ENCODE measurements around the gene RAVER2.
"Not testable (repeated sequence)": the region's sequence is repeated elsewhere in the genome, so short reads cannot be mapped to it uniquely, and the experiment has no call there.

The RAVER2 gene

GRCh38 chr1:64814427-64814826 is 69.6 kb downstream of the RAVER2 start:
- no peak for DNase-seq

DNA sequence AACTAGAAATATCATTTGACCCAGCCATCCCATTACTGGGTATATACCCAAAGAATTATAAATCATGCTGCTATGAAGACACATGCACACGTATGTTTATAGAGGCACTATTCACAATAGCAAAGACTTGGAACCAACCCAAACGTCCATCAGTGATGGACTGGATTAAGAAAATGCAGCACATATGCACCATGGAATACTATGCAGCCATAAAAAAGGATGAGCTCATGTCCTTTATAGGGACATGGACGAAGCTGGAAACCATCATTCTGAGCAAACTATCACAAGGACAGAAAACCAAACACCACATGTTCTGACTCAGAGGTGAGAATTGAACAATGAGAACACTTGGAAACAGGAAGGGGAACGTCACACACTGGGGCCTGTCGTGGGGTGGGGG is 72.5 kb downstream of the RAVER2 start:
- DNase-seq: not testable (repeated sequence)

GRCh38 chr1:64820572-64820971 is 75.7 kb downstream of the RAVER2 start:
- DNase-seq: not testable (repeated sequence)

- no peak for DNase-seq
Measured at GRCh38 chr1:64822621-64823020, 77.7 kb downstream of the RAVER2 start.

DNA sequence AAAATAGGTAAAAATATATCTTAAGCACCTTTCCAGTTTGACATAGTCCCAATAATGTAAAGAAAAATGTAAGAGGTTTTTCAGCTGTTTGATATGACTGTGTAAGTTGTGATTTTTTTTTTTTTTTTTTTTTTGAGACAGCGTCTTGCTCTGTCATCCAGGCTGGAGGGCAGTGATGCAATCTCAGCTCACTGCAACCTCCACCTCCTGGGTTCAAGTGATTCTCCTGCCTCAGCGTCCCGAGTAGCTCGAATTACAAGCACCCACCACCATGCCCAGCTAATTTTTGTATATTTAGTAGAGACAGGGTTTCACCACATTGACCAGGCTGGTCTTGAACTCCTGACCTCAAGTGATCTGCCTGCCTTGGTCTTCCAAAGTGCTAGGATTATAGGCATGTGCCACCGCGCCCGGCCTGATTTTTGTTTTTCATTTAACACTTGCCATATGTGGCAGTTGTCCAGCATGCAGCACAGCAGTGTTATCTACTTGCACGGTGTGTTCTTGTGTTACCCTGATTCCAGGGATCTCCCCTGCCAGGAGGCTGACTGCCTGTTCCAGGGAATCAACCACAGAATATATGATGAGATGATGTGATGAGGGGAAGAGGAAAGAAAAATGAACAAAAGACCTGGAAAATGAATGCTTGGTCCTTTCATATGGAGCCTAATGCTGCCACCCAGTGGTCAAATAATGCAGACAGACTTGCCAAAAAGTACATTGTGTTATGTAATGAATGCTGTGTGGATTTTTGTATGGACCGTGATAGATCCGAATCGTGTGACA is 79.0 kb downstream of the RAVER2 start:
- peak; percentile 6 to 39 (median 18) for DNase-seq

DNA sequence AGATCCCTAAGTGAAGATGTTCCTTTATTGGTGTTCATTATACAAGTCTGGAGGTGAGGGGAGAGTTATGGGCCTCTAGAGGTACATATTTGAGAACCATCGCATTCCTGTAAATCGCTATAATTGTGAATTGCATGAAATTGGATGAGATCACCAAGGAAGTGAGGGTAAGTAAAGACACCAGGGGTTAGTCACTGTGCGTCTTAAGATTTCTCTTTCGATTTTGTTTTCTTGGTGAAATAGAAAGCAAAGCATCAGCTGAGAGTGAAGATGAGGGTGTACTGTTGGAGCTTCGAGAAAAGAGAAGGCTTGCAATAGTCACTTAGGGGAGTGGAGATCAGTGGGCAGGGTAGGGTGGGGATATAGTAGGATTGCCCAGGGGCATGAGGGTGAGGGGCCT is 82.1 kb downstream of the RAVER2 start:
- no peak for DNase-seq

DNA sequence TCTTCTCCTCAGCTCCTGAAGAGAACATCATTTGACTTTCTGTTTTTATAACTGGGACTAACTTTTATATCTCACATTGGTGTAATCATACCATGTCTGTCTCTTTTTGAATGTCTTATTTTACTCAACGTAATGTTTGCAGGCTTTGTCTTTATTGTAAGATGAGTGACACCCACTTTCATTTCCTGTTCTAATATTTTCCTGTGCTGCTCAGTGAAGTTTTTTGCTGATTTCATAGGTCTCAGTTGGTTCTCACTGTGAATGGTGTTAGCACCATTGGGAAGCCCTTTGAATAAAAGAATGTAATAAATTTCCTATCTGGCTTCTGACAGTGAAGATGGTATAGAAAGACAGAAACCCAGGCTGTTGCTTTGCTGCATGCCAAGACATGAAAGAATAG is 84.0 kb downstream of the RAVER2 start:
- no peak for DNase-seq

- no peak for DNase-seq
Measured at GRCh38 chr1:64829411-64830029, 84.6 kb downstream of the RAVER2 start.

GRCh38 chr1:64830030-64830651 is 85.3 kb downstream of the RAVER2 start:
- no peak for DNase-seq

DNA sequence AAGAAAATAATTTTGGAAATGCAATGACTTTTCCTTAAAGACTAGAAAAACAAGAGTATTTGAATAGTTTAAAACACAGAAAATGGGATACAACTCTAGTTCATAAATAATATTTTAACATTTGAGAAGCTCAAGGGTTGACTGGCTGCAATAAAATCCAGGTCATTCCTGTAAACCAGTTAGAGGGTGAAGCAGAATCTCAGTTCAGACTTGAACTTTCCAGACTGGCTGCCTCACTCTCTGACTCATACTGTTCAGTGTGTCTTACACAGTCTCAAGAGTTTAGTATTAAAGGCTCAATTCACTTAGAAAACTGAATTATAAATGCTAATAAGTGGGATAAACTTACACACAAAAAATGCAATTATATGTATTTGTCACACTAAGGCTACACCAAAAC is 89.9 kb downstream of the RAVER2 start:
- DNase-seq: no peak

GRCh38 chr1:64836802-64837201 is 91.9 kb downstream of the RAVER2 start:
- no peak for DNase-seq

DNA sequence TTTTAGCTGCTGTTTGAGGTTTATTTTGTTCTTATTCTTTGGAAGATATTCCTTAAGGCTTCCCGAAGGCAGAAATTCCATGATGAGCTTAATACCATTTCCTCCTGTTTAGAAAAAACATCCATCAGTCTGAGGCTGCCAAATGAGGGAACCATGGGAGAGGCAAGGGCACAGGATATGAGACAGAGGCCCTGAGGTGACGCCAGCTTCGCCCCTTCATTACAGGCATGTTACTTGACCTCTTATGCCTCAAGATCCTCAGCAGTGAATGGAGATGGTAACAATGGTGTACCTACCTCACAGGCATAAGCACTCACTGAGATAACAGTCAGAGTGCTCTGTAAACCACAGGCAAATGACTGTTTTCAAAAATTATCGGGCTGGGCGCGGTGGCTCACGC is 93.6 kb downstream of the RAVER2 start:
- DNase-seq: no peak

DNA sequence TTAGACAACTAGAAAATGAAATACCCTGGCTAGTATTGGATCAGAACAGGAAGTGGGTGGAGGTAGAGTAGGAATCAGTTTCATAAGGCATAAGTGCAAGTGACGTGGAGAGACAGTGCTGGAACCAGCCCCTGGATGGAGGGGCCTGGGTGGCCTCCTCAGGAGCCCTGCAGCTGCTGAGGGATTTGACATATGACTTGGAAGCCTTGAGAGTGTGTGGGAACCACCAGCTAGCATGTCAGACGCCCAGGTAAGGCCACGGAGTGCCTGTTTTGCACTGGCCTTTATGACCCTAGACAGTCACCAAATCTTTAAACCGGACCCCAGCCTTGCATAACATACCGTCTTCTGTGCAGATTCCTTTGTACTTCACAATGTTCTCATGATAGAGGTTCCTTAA is 94.4 kb downstream of the RAVER2 start:
- no peak for DNase-seq

DNA sequence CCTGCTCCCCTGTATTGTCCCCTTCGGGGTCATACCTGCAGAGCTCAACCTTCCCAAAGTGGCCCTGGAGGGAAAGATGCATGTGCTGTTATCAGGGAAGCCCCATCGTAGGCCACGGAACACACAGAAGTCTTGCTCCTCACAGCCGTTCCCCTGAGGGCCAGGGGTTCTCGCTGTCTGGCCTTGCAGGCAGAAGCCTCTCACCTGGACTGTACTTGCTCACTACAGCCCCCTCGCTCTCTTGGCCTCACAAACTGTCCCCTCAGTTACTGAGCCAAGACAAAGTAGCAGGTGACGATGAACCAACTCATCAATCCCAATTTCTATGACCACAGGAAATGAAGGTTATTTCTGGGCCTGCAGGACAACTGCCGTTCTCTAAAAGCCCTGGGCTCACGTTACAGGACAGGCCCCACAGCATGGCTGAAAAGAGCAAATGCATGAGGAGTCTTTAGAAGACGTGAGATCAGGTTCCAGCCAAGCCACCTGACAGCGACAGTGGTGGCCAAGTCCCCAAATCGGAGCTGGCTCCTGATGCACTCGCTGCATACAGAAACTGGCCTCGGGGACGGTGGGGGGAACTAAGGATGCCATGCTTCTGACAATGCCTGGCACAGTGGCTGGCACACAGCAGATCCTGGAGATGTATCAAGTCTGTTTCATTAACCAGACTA is 95.0 kb downstream of the RAVER2 start:
- DNase-seq: no peak

DNA sequence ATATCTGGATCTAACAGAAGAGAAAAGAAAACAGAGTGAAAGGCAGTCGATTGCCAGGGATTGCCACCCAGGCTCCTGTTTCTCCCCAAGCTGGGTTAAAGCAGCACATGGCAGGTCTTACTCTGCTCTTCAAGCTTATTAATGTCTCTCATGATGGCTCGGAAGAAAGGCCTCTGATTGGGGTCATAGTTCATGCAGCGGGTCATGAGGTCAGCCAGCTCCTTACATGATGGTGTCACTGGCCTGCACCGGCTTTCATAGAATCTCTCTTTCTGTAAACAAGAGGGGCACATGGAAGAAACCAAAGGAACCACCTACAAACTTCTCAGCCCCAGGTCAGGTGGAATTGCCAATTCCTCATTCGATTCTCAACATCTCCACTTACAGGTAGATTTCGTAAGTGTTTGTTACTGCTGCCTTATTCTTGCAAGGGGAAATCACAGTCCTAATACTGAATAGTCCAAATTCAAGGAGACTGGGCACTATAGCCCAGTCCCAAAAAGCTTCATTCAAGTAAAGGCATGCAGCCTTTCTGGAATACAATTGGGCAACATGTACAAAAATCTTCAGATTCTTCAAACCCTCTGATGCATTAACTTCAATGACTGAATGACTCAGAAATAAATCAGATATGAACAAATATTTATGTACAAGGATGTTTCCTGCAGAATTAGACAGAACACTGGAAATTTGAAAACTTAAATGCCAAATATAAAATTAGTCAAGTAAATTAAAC is 96.6 kb downstream of the RAVER2 start:
- DNase-seq: no peak

DNA sequence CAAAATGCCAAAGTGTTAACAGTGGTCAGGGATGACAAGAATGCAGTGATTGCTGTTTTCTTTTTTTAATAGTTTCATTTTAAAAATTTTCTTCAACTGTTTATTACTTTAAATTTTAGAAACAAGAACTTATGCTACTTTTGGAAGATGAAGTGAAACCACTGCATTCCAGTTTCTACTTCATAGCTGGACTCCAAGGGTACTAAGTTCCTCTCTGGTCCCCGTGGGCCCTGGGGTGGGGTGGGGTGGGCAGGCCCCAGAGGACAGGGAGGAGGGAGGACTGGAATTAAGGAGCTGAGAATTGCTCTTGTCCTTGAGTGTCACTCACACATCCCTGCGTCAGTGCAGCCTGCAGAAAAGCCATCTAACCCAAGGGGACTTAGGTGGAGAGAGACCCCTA is 97.3 kb downstream of the RAVER2 start:
- DNase-seq: no peak

DNA sequence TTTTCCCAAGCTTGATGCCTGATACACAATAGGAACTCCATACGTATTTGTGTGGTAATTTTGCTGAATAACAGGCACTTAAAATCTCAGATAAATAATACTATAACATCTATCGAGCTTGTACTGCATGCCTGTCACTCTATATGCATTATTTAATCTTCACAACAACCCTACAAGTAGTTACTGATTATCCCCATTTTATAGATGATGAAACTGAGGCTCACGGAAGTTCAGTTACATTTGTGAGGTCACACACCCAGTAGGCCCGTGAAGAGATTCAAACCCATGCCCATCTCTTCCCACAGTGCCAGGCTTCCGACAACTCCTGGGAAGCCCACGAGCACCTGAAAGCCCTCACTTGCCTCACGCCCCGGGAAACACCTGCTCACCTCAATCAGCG is 98.8 kb downstream of the RAVER2 start:
- DNase-seq: no peak

DNA sequence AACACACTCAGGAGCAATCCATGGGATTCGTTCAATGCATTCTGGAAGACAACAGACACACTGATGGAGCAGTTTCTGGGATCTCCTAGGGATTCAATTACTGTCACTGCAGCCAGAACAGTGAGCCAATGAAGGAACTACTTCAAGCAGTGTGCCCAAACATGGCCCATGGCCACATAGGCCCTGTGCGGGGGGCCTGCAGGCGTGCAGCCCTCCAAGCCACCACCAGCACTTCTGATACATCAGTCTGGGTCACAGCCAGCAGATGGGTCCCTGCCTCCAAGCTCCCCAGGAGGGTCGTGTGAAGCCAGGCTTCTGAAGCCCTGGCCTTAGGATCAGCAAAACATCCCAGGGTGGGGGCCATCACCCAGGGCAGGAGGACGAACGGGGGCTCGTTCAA is 99.3 kb downstream of the RAVER2 start:
- no peak for DNase-seq

DNA sequence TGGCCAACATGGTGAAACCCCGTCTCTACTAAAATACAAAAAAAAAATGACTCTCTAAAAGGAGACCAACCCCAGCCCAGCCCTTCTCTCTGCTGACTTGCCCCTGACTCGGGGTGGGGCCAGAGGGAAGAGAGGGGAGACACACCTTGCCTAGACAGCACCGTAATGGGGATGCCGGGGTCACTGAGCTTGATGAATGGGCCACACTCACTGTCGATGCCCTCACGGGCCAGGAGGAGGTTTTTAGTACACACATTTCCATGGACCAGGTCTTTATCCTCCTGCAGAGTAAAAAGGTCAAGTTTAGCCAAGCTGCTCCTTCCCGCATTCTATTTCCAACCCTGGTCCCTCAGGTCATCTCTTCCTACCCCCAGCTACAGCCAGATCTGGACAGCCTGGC is 99.7 kb downstream of the RAVER2 start:
- DNase-seq: no peak

DNA sequence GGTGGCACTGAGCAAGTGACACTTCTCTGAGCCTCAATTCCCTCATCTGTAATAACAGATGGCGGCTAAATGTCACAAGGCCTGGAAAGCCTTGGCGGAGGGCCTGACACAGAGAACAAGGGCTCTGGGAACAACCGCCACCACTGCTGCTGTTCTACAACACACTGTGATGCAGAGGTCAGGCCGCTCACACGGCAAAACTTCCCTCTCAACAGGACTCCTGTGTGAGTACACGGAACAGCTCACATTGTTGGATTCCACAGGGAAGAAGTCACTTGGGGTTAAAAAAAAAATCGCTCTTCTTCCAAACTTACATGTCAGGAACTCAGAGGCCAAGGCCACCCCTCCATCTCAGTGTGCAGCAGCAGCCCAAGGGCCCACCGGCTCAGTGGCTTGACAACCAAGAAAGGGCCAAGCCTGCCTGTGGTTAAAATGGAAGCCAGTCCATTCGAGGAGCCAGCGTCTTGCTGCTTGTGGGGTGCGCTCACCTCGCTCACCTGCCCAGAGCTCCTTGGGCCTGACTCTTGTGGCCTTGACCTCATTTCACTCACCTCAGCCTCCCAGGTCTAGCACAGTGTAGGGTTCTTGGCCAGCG is 101.1 kb downstream of the RAVER2 start:
- no peak for DNase-seq

- no peak for DNase-seq
Measured at GRCh38 chr1:64846573-64847430, 101.9 kb downstream of the RAVER2 start.

DNA sequence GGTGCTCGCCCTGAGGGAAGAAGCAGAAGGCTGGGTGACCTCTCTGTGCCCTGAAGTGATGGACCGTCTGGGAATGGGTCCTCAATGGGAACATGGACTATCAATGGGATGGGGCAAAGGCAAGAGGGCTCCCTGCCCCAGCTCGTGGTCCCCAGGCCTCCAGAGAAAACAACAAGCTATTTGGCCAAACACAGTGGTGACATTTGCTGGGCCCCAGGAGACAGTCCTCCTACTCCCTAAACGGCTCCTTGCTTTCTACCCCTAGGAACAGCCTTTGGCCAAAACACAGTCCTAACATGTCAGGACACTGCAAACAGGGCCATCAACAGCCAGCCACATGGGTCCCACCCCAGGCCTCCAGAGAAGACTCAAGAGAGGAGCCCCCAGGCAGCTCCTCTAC is 102.8 kb downstream of the RAVER2 start:
- DNase-seq: no peak

Measured in activated CD4-positive, CD25-positive, alpha-beta regulatory T cell (primary cell).